Mammary epithelial cell (primary cell): ENCODE measurements around the gene SULT4A1.

Experiments used
- CTCF ChIP-seq, 2 donors: IDR thresholded peaks in 1 of 2; conservative IDR thresholded peaks in 1 of 2; 2 replicates each; pipeline ENCODE4 v1.5.1; 2011 to 2012; ENCODE audit warnings: inconsistent platforms in 2 of 2, low read length in 2 of 2, mild to moderate bottlenecking in 2 of 2, control low read depth in 1 of 2, low read depth in 1 of 2; ENCODE audit not compliant: insufficient read depth in 1 of 2; ENCODE audit errors: extremely low read depth in 1 of 2
- EZH2 ChIP-seq: IDR thresholded peaks from 2 replicates; pipeline ENCODE4 v1.6.1; 2012; ENCODE audit warnings: low read length, inconsistent platforms, borderline replicate concordance

GRCh38 chr22:43897751-43898261 lies 35.5 kb upstream of the SULT4A1 start:
- TF ChIP-seq CTCF (conservative IDR thresholded peaks at IDR 0.05 in 1 of 2, IDR thresholded peaks at IDR 0.05 in 1 of 2; ENCODE audit: extremely low read depth in 1 of 2, insufficient read depth in 1 of 2, low read depth in 1 of 2, low read length in 2 of 2) (no peak), EZH2 (no peak)
